Trophoblast cell (in vitro differentiated cells and primary cell): ENCODE measurements around the gene TBL2.

Experiments
- DNase-seq, 2 donors: peaks; one replicate each; pipeline ENCODE4 v3.0.0-alpha.2; 2016
- H2AFZ ChIP-seq: 2 replicates; pipeline ENCODE4 v1.6.1; 2013; ENCODE audit warnings: low read length, moderate library complexity, mild to moderate bottlenecking; ENCODE audit not compliant: insufficient read depth, poor library complexity
- H2AK5ac ChIP-seq: 2 replicates; pipeline ENCODE4 v1.6.1; 2013; ENCODE audit warnings: mild to moderate bottlenecking, low read length
- H2BK120ac ChIP-seq: 2 replicates; pipeline ENCODE4 v1.6.1; 2013; ENCODE audit warnings: low read length, mild to moderate bottlenecking, moderate library complexity; ENCODE audit not compliant: insufficient read depth, poor library complexity
- H2BK12ac ChIP-seq: 2 replicates; pipeline ENCODE4 v1.6.1; 2013; ENCODE audit warnings: mild to moderate bottlenecking, low read length, moderate library complexity
- H2BK5ac ChIP-seq: 2 replicates; pipeline ENCODE4 v1.6.1; 2013; ENCODE audit warnings: low read length, low read depth, moderate library complexity, mild to moderate bottlenecking; ENCODE audit not compliant: poor library complexity
- H3K14ac ChIP-seq: 2 replicates; pipeline ENCODE4 v1.6.1; 2013; ENCODE audit warnings: mild to moderate bottlenecking, low read length
- H3K18ac ChIP-seq: 2 replicates; pipeline ENCODE4 v1.6.1; 2013; ENCODE audit warnings: mild to moderate bottlenecking, low read length
- H3K23ac ChIP-seq: 2 replicates; pipeline ENCODE4 v1.6.1; 2013; ENCODE audit warnings: low read length
- H3K27ac ChIP-seq: 2 replicates; pipeline ENCODE4 v1.5.1; 2013; ENCODE audit warnings: low read depth, mild to moderate bottlenecking, inconsistent platforms, low read length, moderate library complexity
- H3K27me3 ChIP-seq: 2 replicates; pipeline ENCODE4 v1.6.1; 2013; ENCODE audit warnings: inconsistent platforms, mild to moderate bottlenecking, low read length, moderate library complexity; ENCODE audit not compliant: insufficient read depth
- H3K36me3 ChIP-seq, 2 experiments: 1 replicate in 1 of 2; 2 replicates in 1 of 2; pipeline ENCODE4 v1.6.1; 2013; ENCODE audit warnings: low read length in 2 of 2, mild to moderate bottlenecking in 2 of 2, moderate library complexity in 1 of 2; ENCODE audit not compliant: insufficient read depth in 2 of 2, control insufficient read depth in 1 of 2
- H3K4ac ChIP-seq: 2 replicates; pipeline ENCODE4 v1.6.1; 2013; ENCODE audit warnings: low read depth, mild to moderate bottlenecking, low read length, moderate library complexity
- H3K4me1 ChIP-seq, 2 experiments: 1 replicate in 1 of 2; 2 replicates in 1 of 2; pipeline ENCODE4 v1.6.1; 2013; ENCODE audit warnings: low read length in 2 of 2, mild to moderate bottlenecking in 2 of 2, moderate library complexity in 1 of 2; ENCODE audit not compliant: insufficient read depth in 2 of 2, control insufficient read depth in 1 of 2
- H3K4me2 ChIP-seq: 2 replicates; pipeline ENCODE4 v1.6.1; 2013; ENCODE audit warnings: inconsistent platforms, mild to moderate bottlenecking, low read length, moderate library complexity
- H3K4me3 ChIP-seq: 2 replicates; pipeline ENCODE4 v1.5.1; 2013; ENCODE audit warnings: mild to moderate bottlenecking, low read depth, low read length, inconsistent platforms
- H3K79me1 ChIP-seq: one replicate; pipeline ENCODE4 v1.6.1; 2013; ENCODE audit warnings: low read length
- H3K79me2 ChIP-seq: 2 replicates; pipeline ENCODE4 v1.6.1; 2013; ENCODE audit warnings: low read length, mild to moderate bottlenecking; ENCODE audit not compliant: control insufficient read depth, insufficient read depth, poor library complexity
- H3K9ac ChIP-seq: 2 replicates; pipeline ENCODE4 v1.6.1; 2013; ENCODE audit warnings: mild to moderate bottlenecking, low read length
- H3K9me3 ChIP-seq: 2 replicates; pipeline ENCODE4 v1.6.1; 2013; ENCODE audit warnings: low read depth, mild to moderate bottlenecking, control low read depth, inconsistent platforms, low read length; ENCODE audit not compliant: insufficient read depth
- H4K12ac ChIP-seq: 2 replicates; pipeline ENCODE4 v1.6.1; 2013; ENCODE audit warnings: low read depth, mild to moderate bottlenecking, low read length, moderate library complexity
- H4K8ac ChIP-seq: 2 replicates; pipeline ENCODE4 v1.6.1; 2013; ENCODE audit warnings: low read depth, mild to moderate bottlenecking, low read length, moderate library complexity
- H4K91ac ChIP-seq: one replicate; pipeline ENCODE4 v1.6.1; 2013; ENCODE audit warnings: low read depth, mild to moderate bottlenecking, low read length, moderate library complexity
- WGBS: extraction: QIAGEN DNeasy Blood & Tissue Kit; methylation state at CpG from one replicate; pipeline ENCODE4 v1.1.7; 2013; ENCODE audit warnings: missing lambda C conversion rate; ENCODE audit not compliant: insufficient read length, insufficient coverage; ENCODE audit errors: extremely low coverage; 5-methylcytosine and 5-hydroxymethylcytosine counted together

Gene TBL2

GRCh38 chr7:73596191-73597065 lies 18.0 kb upstream of the TBL2 start:
- Histone ChIP-seq H3K4me2 (no peak overlapping the region), H3K9ac (no peak overlapping the region), H3K36me3 (no peaks in the 10 kb centered on the region), H2BK5ac (no peak overlapping the region), H3K18ac (no peak overlapping the region), H3K27me3 (no peaks in the 10 kb centered on the region), H2AK5ac (no peak overlapping the region), H4K12ac (no peak overlapping the region), H4K91ac (no peak overlapping the region), H3K4me3 (no peak overlapping the region), H3K9me3 (no peaks in the 10 kb centered on the region), H2BK12ac (no peak overlapping the region), H3K27ac (no peak overlapping the region), H2AFZ (no peak overlapping the region), H3K14ac (no peak overlapping the region), H3K4ac (no peak overlapping the region), H2BK120ac (no peak overlapping the region), H3K23ac (no peak overlapping the region), H3K79me2 (no peaks in the 10 kb centered on the region), H3K79me1 (no peaks in the 10 kb centered on the region), H4K8ac (no peak overlapping the region), H3K4me1 (no peaks in the 10 kb centered on the region)
- no CpG with 5 or more reads among the region's 37 CpGs for WGBS
- no peak for DNase-seq

GRCh38 chr7:73595358-73595757 lies 17.0 kb upstream of the TBL2 start:
- no peak overlapping the region for H2BK5ac ChIP-seq
- H3K4me3 ChIP-seq: no peak overlapping the region
- no peak overlapping the region for H3K4ac ChIP-seq
- no peaks in the 10 kb centered on the region for H3K4me1 ChIP-seq
- H3K18ac ChIP-seq: no peak overlapping the region
- no peaks in the 10 kb centered on the region for H3K36me3 ChIP-seq
- no peak overlapping the region for H4K8ac ChIP-seq
- no peak overlapping the region for H3K4me2 ChIP-seq
- no peak overlapping the region for H4K91ac ChIP-seq
- H2BK120ac ChIP-seq: no peak overlapping the region
- DNase-seq: no peak
- no peak overlapping the region for H3K9ac ChIP-seq
- no peak overlapping the region for H2AFZ ChIP-seq
- no peak overlapping the region for H3K27ac ChIP-seq
- H2BK12ac ChIP-seq: no peak overlapping the region
- no peaks in the 10 kb centered on the region for H3K9me3 ChIP-seq
- no peak overlapping the region for H4K12ac ChIP-seq
- WGBS: no CpG with 5 or more reads among the region's 9 CpGs
- no peaks in the 10 kb centered on the region for H3K27me3 ChIP-seq
- no peak overlapping the region for H3K23ac ChIP-seq
- no peak overlapping the region for H2AK5ac ChIP-seq
- no peak overlapping the region for H3K14ac ChIP-seq
- H3K79me2 ChIP-seq: no peaks in the 10 kb centered on the region
- no peaks in the 10 kb centered on the region for H3K79me1 ChIP-seq

- no peak for DNase-seq
- H4K91ac ChIP-seq: no peak overlapping the region
- no peak overlapping the region for H3K4ac ChIP-seq
- H4K12ac ChIP-seq: peak overlapping the region; percentile 22
- no peaks in the 10 kb centered on the region for H3K9me3 ChIP-seq
- H2BK5ac ChIP-seq: no peak overlapping the region
- no peak overlapping the region for H3K9ac ChIP-seq
- H3K23ac ChIP-seq: no peak overlapping the region
- no peak overlapping the region for H3K18ac ChIP-seq
- no peak overlapping the region for H2AK5ac ChIP-seq
- no peak overlapping the region for H3K4me2 ChIP-seq
- H3K27me3 ChIP-seq: no peaks in the 10 kb centered on the region
- WGBS: no CpG with 5 or more reads among the region's 14 CpGs
- H3K27ac ChIP-seq: no peak overlapping the region
- H3K36me3 ChIP-seq: no peaks in the 10 kb centered on the region
- H2BK12ac ChIP-seq: no peak overlapping the region
- no peaks in the 10 kb centered on the region for H3K4me1 ChIP-seq
- H3K79me2 ChIP-seq: no peaks in the 10 kb centered on the region
- H3K14ac ChIP-seq: no peak overlapping the region
- no peaks in the 10 kb centered on the region for H3K79me1 ChIP-seq
- no peak overlapping the region for H4K8ac ChIP-seq
- H2AFZ ChIP-seq: no peak overlapping the region
- no peak overlapping the region for H2BK120ac ChIP-seq
- H3K4me3 ChIP-seq: no peak overlapping the region
Measured at GRCh38 chr7:73593207-73594045, 15.0 kb upstream of the TBL2 start.

GRCh38 chr7:73586911-73587310 lies 8.5 kb upstream of the TBL2 start:
- H3K27ac ChIP-seq: no peak overlapping the region
- H3K23ac ChIP-seq: no peak overlapping the region
- H4K91ac ChIP-seq: no peak overlapping the region
- H3K14ac ChIP-seq: no peak overlapping the region
- WGBS: no CpG with 5 or more reads among the region's 12 CpGs
- no peak for DNase-seq
- no peaks in the 10 kb centered on the region for H3K27me3 ChIP-seq
- H2BK120ac ChIP-seq: no peak overlapping the region
- H3K4me1 ChIP-seq: peaks cover 0 to 4% of the 10 kb centered on the region in 2 experiments
- H3K18ac ChIP-seq: no peak overlapping the region
- H3K4me2 ChIP-seq: no peak overlapping the region
- no peaks in the 10 kb centered on the region for H3K36me3 ChIP-seq
- H4K8ac ChIP-seq: no peak overlapping the region
- no peak overlapping the region for H2BK5ac ChIP-seq
- H3K79me1 ChIP-seq: no peaks in the 10 kb centered on the region
- H3K4me3 ChIP-seq: no peak overlapping the region
- no peak overlapping the region for H2BK12ac ChIP-seq
- H3K9ac ChIP-seq: no peak overlapping the region
- H4K12ac ChIP-seq: no peak overlapping the region
- H3K79me2 ChIP-seq: no peaks in the 10 kb centered on the region
- H3K9me3 ChIP-seq: no peaks in the 10 kb centered on the region
- no peak overlapping the region for H3K4ac ChIP-seq
- no peak overlapping the region for H2AFZ ChIP-seq
- H2AK5ac ChIP-seq: no peak overlapping the region
